SU-DHL-6 (cell line): ENCODE measurements around the gene MARK1.

Source experiments
- EZH2phosphoT487 ChIP-seq: fragments of 200-600 bp; sonication (generic), shearing (Covaris generic); conservative IDR thresholded peaks from 2 replicates; pipeline ENCODE4 v1.6.1; 2018; ENCODE audit warnings: mild to moderate bottlenecking, antibody characterized with exemption, low read length, moderate library complexity, mixed read lengths
- TF ChIP-seq, protein P1 (sequence below): fragments of 200-600 bp; sonication (generic); IDR thresholded peaks from one replicate; pipeline ENCODE4 v1.5.1; 2017; ENCODE audit warnings: antibody characterized with exemption, mild to moderate bottlenecking, low read length, moderate library complexity; ENCODE audit not compliant: insufficient read depth, poor library complexity, severe bottlenecking

DNA sequence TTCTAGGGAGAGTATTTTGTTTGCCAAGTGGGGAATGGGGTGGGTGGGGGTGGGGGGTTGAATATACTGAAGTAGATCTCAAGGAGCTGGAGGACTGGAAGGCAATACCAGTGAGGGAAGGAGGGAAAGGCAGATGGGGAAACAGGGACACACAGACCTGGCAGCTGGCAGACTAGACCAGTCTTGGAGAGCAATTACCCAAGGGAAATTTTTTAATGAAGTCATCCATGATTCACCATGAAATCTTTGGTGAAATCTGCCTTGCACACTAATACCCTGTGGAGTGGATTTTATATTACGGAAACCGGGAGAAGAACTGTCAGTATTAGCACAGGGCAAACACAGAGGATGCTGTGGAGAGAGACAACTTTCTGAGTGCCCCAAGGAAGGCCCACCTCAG is 29.7 kb upstream of the MARK1 start:
- TF ChIP-seq, protein P1, sequence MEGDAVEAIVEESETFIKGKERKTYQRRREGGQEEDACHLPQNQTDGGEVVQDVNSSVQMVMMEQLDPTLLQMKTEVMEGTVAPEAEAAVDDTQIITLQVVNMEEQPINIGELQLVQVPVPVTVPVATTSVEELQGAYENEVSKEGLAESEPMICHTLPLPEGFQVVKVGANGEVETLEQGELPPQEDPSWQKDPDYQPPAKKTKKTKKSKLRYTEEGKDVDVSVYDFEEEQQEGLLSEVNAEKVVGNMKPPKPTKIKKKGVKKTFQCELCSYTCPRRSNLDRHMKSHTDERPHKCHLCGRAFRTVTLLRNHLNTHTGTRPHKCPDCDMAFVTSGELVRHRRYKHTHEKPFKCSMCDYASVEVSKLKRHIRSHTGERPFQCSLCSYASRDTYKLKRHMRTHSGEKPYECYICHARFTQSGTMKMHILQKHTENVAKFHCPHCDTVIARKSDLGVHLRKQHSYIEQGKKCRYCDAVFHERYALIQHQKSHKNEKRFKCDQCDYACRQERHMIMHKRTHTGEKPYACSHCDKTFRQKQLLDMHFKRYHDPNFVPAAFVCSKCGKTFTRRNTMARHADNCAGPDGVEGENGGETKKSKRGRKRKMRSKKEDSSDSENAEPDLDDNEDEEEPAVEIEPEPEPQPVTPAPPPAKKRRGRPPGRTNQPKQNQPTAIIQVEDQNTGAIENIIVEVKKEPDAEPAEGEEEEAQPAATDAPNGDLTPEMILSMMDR, result no peak
- TF ChIP-seq EZH2phosphoT487, result no peak
